SK-N-MC (cell line): ENCODE results near the gene PDE9A.

ENCODE experiments used
- DNase-seq: peaks from one replicate; pipeline ENCODE4 v3.0.0-alpha.2; 2011; ENCODE audit warnings: low read depth, low spot score
- H3K27ac ChIP-seq: fragments of 200-600 bp; sonication (generic); 2 replicates; pipeline ENCODE4 v1.5.1; 2016; ENCODE audit warnings: mixed run types
- H3K36me3 ChIP-seq: fragments of 200-600 bp; sonication (generic); 2 replicates; pipeline ENCODE4 v1.6.1; 2017; ENCODE audit warnings: antibody characterized with exemption, low read length, mixed read lengths; ENCODE audit not compliant: insufficient read depth
- H3K4me3 ChIP-seq: fragments of 200-600 bp; sonication (generic); 2 replicates; pipeline ENCODE4 v1.5.1; 2016
- H3K9ac ChIP-seq: fragments of 200-600 bp; sonication (generic); 2 replicates; pipeline ENCODE4 v1.8.0; 2017; ENCODE audit warnings: mixed run types, mixed read lengths; ENCODE audit not compliant: insufficient read length
- H3K9me3 ChIP-seq: fragments of 200-600 bp; sonication (generic); 2 replicates; pipeline ENCODE4 v1.6.1; 2017; ENCODE audit warnings: low read depth, mild to moderate bottlenecking, antibody characterized with exemption, low read length, moderate library complexity, mixed read lengths
- EZH2 ChIP-seq: fragments of 200-600 bp; sonication (generic); IDR thresholded peaks from one replicate; pipeline ENCODE4 v1.6.1; 2017; ENCODE audit warnings: antibody characterized with exemption
- FOXP2 ChIP-seq: optimal IDR thresholded peaks from 2 replicates; pipeline ENCODE3; 2011; ENCODE audit warnings: mild to moderate bottlenecking, moderate library complexity; ENCODE audit not compliant: insufficient read depth; ENCODE audit errors: extremely low read length, control extremely low read depth
- POLR2AphosphoS5 ChIP-seq: IDR thresholded peaks from 2 replicates; pipeline ENCODE4 v1.6.1; 2012; ENCODE audit warnings: mild to moderate bottlenecking, low read depth, low read length, borderline replicate concordance

PDE9A gene

DNA sequence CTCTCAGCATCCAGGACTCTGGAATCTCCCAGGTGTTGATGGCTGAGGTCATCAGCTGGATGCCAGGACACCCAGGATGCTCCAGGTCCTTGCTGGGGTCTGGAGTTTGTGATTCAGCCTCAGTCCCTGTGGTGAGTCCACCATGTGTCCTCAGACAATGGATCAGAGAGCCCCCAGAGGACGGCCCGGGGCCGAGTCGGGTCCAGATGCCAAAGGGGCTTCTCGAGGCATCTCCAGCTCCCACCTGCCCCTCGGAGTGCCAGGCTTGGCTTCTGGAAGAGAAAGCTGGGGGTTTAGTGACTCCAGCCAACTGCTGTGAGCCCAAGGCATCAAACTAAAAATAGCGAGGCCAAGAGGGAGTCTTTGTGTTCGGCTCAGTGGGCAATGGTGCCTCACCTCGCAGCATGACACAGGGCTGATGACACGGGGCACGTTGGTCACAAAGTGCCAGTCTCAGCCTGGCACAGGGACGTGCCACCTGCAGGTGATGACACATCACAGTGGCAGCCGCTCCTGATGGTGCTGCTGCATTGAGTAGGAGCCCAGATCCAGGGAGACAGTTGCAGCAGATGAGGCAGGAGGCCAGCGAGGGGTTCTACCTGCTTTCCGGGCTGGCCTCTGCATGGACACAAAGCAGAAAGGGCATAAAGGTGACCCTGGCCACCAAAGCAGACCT lies 10.6 kb downstream of the PDE9A start:
- TF ChIP-seq EZH2 (no peak), FOXP2 (no peak), POLR2AphosphoS5 (no peak)
- peaks cover 11% of the 10 kb centered on the region; the same call in 1 of the 2 replicates for H3K36me3 ChIP-seq
- no peaks in the 10 kb centered on the region for H3K9me3 ChIP-seq
- peak overlapping the region; percentile 13; the same call in 1 of the 2 replicates for H3K27ac ChIP-seq
- DNase-seq, result no peak
- H3K4me3 ChIP-seq, result no peak overlapping the region
- H3K9ac ChIP-seq, result no peak overlapping the region

DNA sequence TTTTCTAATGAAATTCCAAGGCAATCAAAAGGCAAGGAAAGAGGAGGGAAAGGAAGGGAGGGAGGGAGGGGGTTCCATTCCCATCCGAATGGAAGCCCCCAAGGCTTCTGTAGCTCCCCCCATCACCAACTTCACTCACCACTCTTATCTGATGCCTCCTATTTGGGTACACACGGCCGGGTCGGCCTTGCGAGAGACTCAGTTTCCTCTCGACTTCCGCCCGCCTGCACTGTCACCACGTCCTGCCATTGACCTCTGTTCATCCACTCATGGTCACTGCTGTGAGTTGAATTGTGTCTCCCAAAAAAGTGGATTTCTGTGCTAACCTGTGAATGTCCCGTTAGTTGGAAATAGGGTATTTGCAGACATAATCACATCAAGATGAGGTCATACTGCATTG lies 11.2 kb downstream of the PDE9A start:
- H3K27ac ChIP-seq, result peak overlapping the region; percentile 73; the same call in 1 of the 2 replicates
- TF ChIP-seq EZH2 (no peak), FOXP2 (no peak), POLR2AphosphoS5 (no peak)
- peaks cover 11% of the 10 kb centered on the region; the same call in 1 of the 2 replicates for H3K36me3 ChIP-seq

GRCh38 chr21:42665026-42665425 lies 11.6 kb downstream of the PDE9A start:
- H3K27ac ChIP-seq, result peak overlapping the region; percentile 73; the same call in 1 of the 2 replicates
- no peak overlapping the region for H3K9ac ChIP-seq
- no peak overlapping the region for H3K4me3 ChIP-seq
- no peak for TF ChIP-seq POLR2AphosphoS5
- TF ChIP-seq EZH2, result no peak
- no peak for TF ChIP-seq FOXP2
- H3K9me3 ChIP-seq, result no peaks in the 10 kb centered on the region
- peaks cover 13% of the 10 kb centered on the region for H3K36me3 ChIP-seq
- no peak for DNase-seq

More for the DNA sequence above, 11.2 kb downstream of the PDE9A start:
- DNase-seq, result no peak
- Histone ChIP-seq H3K9ac (no peak overlapping the region), H3K9me3 (no peaks in the 10 kb centered on the region), H3K4me3 (no peak overlapping the region)

DNA sequence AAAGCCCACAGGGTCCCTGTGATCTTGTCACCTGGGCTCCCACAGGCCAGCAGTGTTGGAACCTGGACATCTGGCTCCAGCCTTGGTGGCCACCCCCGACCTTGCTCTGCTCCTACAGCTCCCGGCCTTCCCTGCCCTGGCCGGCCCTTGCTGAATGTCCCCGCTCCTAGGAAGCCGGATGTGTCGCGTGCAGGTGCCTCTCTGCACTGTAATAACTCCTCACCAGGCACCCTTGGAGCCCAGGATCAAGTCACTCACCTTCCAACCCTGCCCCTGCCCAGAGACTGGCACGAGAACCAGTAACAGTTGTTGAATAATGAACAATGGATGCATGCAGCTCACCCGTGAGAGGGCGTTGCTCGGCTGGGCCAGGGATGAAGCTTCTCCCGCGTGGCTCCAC lies 12.1 kb downstream of the PDE9A start:
- Histone ChIP-seq H3K4me3 (no peak overlapping the region; the same call in 1 of the 2 replicates), H3K36me3 (peaks cover 18% of the 10 kb centered on the region), H3K9me3 (no peaks in the 10 kb centered on the region), H3K27ac (peak overlapping the region; percentile 73; the same call in 1 of the 2 replicates), H3K9ac (no peak overlapping the region)
- no peak for TF ChIP-seq FOXP2
- TF ChIP-seq EZH2, result no peak
- no peak for TF ChIP-seq POLR2AphosphoS5
- DNase-seq, result no peak

- Histone ChIP-seq H3K27ac (peak overlapping the region; percentile 73; the same call in 1 of the 2 replicates), H3K9me3 (no peaks in the 10 kb centered on the region), H3K4me3 (0 out of 2 replicates have a peak overlapping the region, but pooled peaks have one; percentile 8), H3K9ac (no peak overlapping the region), H3K36me3 (peaks cover 20% of the 10 kb centered on the region)
- no peak for DNase-seq
- no peak for TF ChIP-seq POLR2AphosphoS5
- no peak for TF ChIP-seq EZH2
- TF ChIP-seq FOXP2, result no peak
These were observed 12.8 kb downstream of the PDE9A start for GRCh38 chr21:42666023-42666747.

GRCh38 chr21:42666925-42667324 lies 13.5 kb downstream of the PDE9A start:
- H3K27ac ChIP-seq, result no peak overlapping the region
- no peak for DNase-seq
- H3K36me3 ChIP-seq, result peaks cover 20% of the 10 kb centered on the region

GRCh38 chr21:42668298-42668992 lies 15.0 kb downstream of the PDE9A start:
- no peak for DNase-seq
- H3K36me3 ChIP-seq, result peaks cover 14% of the 10 kb centered on the region
- H3K4me3 ChIP-seq, result no peak overlapping the region
- H3K9ac ChIP-seq, result no peak overlapping the region
- TF ChIP-seq EZH2 (no peak), POLR2AphosphoS5 (no peak), FOXP2 (no peak)
- peak overlapping the region; percentile 58 for H3K27ac ChIP-seq
- H3K9me3 ChIP-seq, result no peaks in the 10 kb centered on the region

More at GRCh38 chr21:42666925-42667324, 13.5 kb downstream of the PDE9A start:
- no peaks in the 10 kb centered on the region for H3K9me3 ChIP-seq
- H3K9ac ChIP-seq, result no peak overlapping the region
- TF ChIP-seq EZH2, result no peak
- TF ChIP-seq FOXP2, result no peak
- no peak for TF ChIP-seq POLR2AphosphoS5
- no peak overlapping the region for H3K4me3 ChIP-seq

DNA sequence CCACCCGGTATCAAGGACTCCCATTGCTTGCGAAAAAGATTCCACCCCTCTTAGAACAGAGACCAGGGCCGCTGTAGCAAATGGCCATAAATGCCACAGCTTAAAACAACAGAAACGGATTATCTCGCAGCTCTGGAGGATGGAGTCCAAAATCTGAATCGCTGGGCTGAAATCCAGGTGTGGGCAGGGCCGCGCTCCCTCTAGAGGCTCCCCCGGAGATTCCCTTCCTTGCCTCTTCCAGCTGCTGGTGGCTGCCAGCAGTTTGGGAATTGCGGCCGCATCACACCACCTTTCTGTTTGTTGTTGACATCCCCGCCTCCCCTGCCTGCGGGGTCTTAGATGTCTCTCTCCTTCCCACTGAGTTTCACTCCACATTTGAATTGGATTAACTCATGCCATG lies 15.6 kb downstream of the PDE9A start:
- Histone ChIP-seq H3K4me3 (no peak overlapping the region), H3K36me3 (peaks cover 14% of the 10 kb centered on the region), H3K27ac (peak overlapping the region; percentile 58; the same call in 1 of the 2 replicates), H3K9ac (no peak overlapping the region), H3K9me3 (no peaks in the 10 kb centered on the region)
- no peak for DNase-seq
- TF ChIP-seq FOXP2 (no peak), POLR2AphosphoS5 (no peak), EZH2 (no peak)
